Aorta (tissue), 5 donors: ENCODE data around the gene CLCA2. TPM values are rescaled to one million over a fixed set of nuclear protein-coding genes. Genes with fewer than 3 reads are reported as not detected.

Source experiments
- ATAC-seq: fragments of 200-7000 bp; cut with Tn5 transposase; one replicate; pipeline ENCODE4 v1.9.1; 2022; ENCODE audit warnings: moderate library complexity; ENCODE audit not compliant: low FRiP score
- DNase-seq, 2 donors: peaks; one replicate each; pipeline ENCODE4 v3.0.0-alpha.2; 2020
- H3K27ac ChIP-seq, 2 donors: one replicate each; pipeline ENCODE4 v1.5.1; 2013; ENCODE audit warnings: low read length in 2 of 2, mild to moderate bottlenecking in 2 of 2, moderate library complexity in 2 of 2, control low read depth in 1 of 2, inconsistent platforms in 1 of 2, low read depth in 1 of 2
- H3K27me3 ChIP-seq, 2 donors: one replicate each; pipeline ENCODE4 v1.6.1; 2013; ENCODE audit warnings: control low read depth in 1 of 2, low read length in 1 of 2, mild to moderate bottlenecking in 1 of 2, moderate library complexity in 1 of 2; ENCODE audit not compliant: insufficient read depth in 2 of 2, control insufficient read depth in 1 of 2
- H3K36me3 ChIP-seq, 2 donors: one replicate each; pipeline ENCODE4 v1.6.1; 2013; ENCODE audit warnings: control low read depth in 1 of 2, low read length in 1 of 2, mild to moderate bottlenecking in 1 of 2; ENCODE audit not compliant: insufficient read depth in 2 of 2, control insufficient read depth in 1 of 2
- H3K4me1 ChIP-seq, 2 donors: one replicate each; pipeline ENCODE4 v1.6.1; 2013; ENCODE audit warnings: low read length in 2 of 2, control low read depth in 1 of 2, mild to moderate bottlenecking in 1 of 2, moderate library complexity in 1 of 2; ENCODE audit not compliant: insufficient read depth in 2 of 2, control insufficient read depth in 1 of 2
- H3K4me3 ChIP-seq, 2 donors: one replicate each; pipeline ENCODE4 v1.5.1; 2013; ENCODE audit warnings: low read length in 2 of 2, control low read depth in 1 of 2, mild to moderate bottlenecking in 1 of 2
- H3K9me3 ChIP-seq: one replicate; pipeline ENCODE4 v1.6.1; 2013; ENCODE audit warnings: mild to moderate bottlenecking, low read length; ENCODE audit not compliant: control insufficient read depth
- WGBS, 2 donors: extraction: QIAGEN DNeasy Blood & Tissue Kit; methylation state at CpG; one replicate each; pipeline ENCODE4 v1.1.7; 2013; 5-methylcytosine and 5-hydroxymethylcytosine counted together
- intact Hi-C, 2 donors: fragments of 100-400 bp; cut with DNase I; formaldehyde crosslinking; loops; one replicate each; pipeline versions ENCODE4 v1.14.2 to v1.15.0; 2022
- polyA plus RNA-seq, 2 donors: library from polyadenylated mRNA; stranded (reverse); fragments of 200-250 nt; gene quantifications; one replicate each; pipeline ENCODE4 v1.2.3, GENCODE V29; 2013
- total RNA-seq, 2 donors: library from RNA; stranded (reverse); fragmentation: NEBNext Ultra II Directional; extraction: Animal tissue kit (Norgen Biotek cat#: 25700); gene quantifications; one replicate each; pipeline ENCODE4 v1.2.1, GENCODE V29; 2021
- donor health status: healthy with polysubstance abuse.
- donor health status: Bipolar disorder and iron deficiency.
- donor health status: DM: no; HTN: no; CAD: no.
- donor health status: DM: no; HTN: no; CAD: no.
- donor health status: DM: yes; HTN: yes; CAD: no.

The CLCA2 gene
- total and polyA plus RNA-seq, 4 donors = 0.10 to 0.36 (median 0.13) TPM; not detected in 1

DNA sequence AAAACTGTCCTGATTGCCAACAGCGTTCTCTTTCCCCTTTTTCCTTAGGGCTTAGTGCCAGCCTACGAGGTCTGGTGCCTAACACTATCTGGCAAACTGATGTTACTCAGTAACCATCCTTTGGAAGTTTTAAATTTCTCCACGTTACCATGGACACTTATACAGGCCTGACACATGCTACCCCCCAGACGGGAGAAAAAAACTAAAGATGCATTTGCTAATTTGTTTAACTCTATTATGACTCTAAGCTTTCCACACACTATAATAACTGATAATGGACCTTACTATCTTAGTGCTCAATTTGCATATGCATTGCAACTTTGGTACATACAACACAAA, 81.6 kb downstream of the CLCA2 start:
- Histone ChIP-seq H3K4me3 (no peak overlapping the region), H3K9me3 (no peaks in the 10 kb centered on the region), H3K27ac (no peak overlapping the region), H3K4me1 (no peaks in the 10 kb centered on the region), H3K36me3 (no peaks in the 10 kb centered on the region), H3K27me3 (no peaks in the 10 kb centered on the region)
- ATAC-seq (no peak), DNase-seq (no peak)
- intact Hi-C loops = loop anchor here (5.0 kb wide), 1 partner anchor 123 kb away; no protein-coding TSS in a partner anchor
- WGBS, 2 donors = 71 to 72% methylated on average over 4 of the region's 4 CpGs

Other genes with a start within 250 kb of the CLCA2 start
- 10 to 100 TPM; 39.4 to 73.4 TPM for gene ODF2L, start 27.8 kb upstream of the CLCA2 start, total RNA-seq
- gene ODF2L, start 27.8 kb upstream of the CLCA2 start, polyA plus RNA-seq = 10 to 100 TPM in 1 of 2 donors, 1 to 10 TPM in 1; 2.9 to 18.9 TPM
- gene CLCA1, start 44.8 kb downstream of the CLCA2 start, total RNA-seq = under 1 TPM; 0.10 to 0.15 TPM
- 10 to 100 TPM in 1 of 2 donors, not detected in 1; 29.7 TPM for gene CLCA1, start 44.8 kb downstream of the CLCA2 start, polyA plus RNA-seq
- under 1 TPM; 0.13 to 0.18 TPM for gene CLCA4, start 122.9 kb downstream of the CLCA2 start, total RNA-seq
- gene CLCA4, start 122.9 kb downstream of the CLCA2 start, polyA plus RNA-seq = 10 to 100 TPM in 1 of 2 donors, under 1 TPM in 1; 0.69 to 13.4 TPM